HG02610 (cell line): ENCODE data around the gene HOXA6.

ENCODE experiments used
- ATAC-seq: cut with Tn5 transposase; IDR thresholded peaks from one replicate; pipeline ENCODE4 v1.9.1; 2021; ENCODE audit warnings: mild to moderate bottlenecking, moderate library complexity; ENCODE audit not compliant: unreplicated experiment

The HOXA6 gene

DNA sequence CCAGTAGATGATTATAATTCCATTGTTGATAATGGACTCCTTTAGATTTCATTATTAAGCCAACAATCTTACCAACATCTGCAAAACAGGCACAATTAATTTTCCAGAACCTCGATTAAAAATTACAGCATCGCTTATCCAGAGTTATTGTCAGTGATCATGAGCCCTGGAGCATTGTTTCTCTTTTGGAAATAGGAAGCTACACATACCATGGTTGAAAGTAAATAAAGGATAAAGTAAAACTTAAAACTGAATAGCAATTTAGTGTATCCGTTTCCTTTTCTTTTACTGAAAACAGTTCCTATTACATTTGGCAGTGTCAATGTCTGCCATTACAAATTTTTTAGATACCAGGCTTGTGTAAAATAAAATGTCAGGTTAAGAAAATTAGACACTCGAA, 35.2 kb downstream of the HOXA6 start:
- ATAC-seq = no peak

DNA sequence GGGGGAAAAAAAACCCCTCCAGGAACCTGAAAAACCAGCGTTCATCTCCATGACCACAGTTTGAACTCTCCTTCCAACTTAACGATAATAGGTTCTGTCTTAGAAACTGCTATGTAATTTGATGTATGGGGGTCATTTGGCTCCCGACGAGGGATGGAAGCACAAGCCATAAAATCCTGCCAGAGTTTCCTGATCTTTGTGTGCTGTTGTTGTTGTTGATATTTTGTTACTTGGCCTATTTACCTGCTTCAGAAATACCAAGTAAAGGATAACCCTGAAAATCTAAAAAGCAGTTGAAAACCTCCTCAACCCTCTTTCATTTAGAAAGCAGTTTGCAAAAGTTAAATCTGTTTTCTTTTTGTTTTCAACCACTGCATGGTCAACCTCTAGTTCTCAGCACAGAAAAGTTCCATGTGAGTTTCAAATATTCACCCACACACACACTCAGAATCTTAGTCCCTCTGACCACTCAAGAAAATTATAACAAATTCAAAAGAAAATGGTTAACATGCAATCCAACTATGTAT, 35.8 kb downstream of the HOXA6 start:
- no peak for ATAC-seq

DNA sequence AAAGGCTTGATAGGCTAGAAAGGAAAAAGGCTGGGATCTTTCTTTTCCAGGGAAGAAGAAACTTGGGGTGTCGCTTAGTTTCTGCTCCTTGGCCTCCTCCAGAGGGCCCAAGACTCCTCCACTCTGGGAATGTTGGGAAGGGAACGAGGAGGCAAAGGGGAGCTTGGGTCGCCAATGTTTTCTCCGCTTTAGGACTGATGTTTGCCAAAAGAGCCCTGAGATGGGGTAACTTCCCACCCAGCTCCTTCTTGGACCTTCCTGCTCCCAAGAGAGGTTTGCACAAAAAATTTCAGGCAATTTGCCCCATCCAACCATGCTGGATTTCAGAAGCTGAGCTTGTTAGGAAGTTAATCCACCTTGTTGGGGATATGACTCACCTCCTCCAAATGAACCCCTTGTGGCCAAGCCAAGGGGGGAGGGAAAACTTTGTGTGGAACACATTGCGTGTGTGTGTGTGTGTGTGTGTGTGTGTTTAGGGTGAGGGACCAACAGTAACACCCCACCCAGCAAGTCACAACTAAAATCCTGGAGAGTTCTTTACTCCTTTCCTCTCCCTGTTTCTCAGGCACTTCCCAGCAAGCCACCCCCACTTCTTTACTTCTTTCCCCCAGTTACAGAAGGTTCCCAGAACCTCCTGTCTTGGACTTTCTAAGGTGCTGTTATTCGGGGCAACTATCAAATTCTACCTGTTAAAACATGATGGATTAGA, 36.4 kb downstream of the HOXA6 start:
- no peak for ATAC-seq

DNA sequence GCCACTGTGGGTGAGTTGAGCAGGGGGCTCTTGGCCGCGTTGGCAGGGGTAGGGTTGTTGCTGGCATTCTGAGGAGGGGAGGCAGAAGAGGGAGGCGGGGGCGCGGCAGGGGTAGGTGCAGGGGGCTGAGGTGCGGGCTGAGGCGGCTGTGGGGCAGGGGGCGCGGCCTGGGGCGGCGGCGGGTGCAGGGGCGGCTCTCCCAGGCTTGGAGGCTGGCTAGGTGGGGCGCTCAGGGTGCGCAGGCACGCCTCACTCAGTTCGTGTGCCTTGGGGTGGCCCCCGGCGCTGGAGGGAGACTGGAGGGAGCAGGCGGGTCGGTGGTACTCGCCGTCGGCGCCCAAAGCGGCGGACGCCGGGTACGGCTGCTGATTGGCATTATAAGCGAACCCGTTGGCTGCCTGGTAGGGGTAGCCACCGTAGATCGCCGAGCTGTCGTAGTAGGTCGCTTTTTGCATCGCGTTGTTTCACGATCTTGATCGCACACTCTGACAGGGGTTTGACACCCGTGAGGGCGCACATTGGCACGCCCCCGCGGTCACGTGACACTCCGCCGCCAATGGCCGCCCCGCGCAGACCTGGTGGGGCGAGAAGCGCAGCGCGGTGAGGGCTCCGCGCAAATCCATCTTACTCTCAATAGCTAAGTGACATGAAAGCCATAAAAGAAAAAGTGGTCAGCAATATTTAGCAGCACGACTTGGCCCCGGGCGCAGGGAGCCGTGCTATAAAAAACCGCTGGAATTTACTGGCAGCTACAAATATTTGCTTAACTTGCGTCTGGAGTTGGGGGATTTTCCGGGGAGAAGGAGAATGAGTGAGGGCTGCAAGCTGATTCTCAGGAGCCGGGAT, 37.2 kb downstream of the HOXA6 start:
- ATAC-seq = no peak

DNA sequence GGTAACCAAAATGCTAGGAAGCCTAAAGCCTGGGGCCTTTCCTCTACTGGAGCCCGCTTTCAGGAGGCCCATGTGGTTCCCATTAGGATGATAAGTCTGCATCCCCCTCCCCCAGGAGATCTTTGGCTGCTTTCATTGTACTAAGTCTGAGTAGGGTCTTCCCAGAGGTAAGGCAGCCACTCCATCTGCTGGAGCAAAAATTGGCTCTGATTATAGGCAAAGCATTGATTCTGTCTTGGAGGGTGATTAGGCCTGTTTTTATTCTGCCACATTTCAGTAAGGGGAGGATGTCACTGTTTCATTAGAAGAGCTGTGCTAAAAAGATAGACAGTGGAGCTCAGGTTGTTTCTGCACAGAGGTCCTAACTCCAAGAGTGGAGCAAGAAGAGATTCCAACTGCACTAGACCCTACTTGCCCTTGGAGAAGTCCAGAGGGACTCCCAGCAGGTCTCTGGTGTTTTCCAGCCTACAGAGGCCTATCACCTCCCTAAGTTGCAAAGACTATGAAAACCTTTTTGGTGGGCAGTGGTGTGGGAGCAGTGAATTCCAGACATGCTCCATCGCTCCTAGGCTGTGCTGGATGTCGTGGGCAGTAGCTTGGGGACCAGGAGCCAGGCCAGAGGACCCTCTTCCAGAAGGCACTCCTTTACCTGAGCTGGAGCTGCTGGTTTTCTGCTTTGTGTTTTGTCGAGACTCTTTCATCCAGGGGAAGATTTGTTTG, 37.9 kb downstream of the HOXA6 start:
- ATAC-seq = no peak

DNA sequence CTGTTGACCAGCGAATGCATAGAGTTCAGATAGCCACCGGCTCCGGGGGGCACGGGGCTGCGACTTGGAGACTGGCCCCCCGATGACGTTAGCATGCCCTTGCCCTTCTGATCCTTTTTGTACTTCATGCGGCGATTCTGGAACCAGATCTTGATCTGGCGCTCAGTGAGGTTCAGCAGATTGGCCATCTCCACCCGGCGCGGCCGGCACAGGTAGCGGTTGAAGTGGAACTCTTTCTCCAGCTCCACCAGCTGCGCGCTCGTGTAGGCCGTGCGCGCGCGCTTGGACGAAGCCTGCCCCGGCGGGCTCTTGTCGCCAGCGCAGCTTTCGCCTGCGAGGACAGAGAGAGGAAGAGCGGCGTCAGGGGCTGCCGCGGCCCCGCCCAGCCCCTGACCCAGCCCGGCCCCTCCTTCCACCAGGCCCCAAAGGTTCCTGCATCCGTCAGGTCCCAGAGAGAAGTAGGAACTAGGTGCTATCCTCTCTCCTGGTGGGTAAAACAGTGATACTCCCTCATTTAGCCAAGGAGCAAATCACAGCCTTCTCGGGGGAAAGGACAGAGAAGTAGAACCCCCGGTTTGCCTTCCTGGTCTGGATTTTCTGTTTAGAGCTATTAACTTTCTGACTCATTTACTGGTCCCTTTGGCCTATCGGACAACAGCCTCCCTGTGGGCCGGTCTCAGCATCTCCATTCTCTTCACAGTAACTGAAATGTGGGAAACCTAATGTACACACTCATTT, 39.0 kb downstream of the HOXA6 start:
- ATAC-seq = no peak

DNA sequence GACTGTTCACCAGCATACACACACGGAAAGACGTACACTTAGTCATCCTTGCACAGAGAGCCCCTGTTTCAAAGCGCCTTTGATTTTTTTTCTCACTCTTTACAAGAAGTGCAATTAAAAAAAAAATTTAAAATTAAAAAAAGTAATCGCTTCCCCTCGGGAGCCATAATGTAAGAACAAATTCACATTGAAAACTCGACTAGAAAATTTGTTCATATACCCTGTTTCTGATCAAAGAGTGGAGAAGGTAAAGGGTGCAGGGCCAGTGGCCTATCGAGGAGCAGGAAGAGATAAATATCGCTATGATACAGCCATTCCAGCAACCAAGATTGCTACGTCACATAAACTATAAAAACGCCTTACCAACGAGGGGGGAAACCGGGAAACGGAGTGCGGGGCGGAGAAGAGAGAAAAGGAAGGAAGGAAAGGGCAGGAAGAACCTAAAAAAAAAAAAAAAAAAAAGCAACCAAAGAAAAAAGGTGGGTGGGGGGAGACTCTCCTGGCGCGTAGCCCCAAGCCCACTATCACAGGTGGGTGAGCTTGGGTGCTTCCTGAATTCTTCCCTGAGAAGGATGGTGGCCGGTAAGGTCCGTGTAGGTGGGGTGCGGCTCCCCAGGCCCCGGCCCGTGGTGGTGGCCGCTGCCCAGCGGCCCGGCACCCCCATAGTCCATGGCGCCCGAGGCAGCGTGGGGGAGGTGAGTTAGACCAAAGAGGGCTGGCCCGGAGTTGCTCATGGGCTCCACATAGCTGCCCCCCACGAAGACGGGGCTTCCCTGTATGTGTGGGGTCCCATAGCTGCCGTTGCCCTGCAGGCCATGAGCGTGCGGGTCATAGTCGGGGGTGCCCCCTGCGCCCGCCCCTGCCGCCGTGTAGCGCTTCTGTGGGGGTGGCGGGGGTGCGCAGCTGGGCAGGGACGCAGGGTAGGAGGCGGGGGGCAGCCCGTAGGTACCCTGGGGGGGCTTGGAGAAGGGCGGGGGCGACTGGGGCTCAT, 39.9 kb downstream of the HOXA6 start:
- no peak for ATAC-seq

DNA sequence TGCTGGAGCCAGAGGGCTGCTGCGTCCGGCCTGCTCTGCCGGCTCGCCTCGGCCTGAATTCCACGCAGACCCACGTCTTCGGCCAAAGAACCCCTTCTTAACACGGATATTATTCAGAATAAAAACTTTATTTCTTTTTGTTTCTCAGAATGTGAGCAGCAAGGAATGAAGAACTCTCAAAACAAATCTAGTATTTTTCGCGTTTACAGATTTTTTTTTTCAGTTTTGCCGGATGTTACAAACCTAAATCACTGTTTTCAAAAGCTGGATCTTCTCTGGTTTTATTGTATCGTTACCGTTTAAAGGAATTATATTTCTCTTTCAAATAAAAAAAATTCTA, 40.7 kb downstream of the HOXA6 start:
- ATAC-seq = no peak

DNA sequence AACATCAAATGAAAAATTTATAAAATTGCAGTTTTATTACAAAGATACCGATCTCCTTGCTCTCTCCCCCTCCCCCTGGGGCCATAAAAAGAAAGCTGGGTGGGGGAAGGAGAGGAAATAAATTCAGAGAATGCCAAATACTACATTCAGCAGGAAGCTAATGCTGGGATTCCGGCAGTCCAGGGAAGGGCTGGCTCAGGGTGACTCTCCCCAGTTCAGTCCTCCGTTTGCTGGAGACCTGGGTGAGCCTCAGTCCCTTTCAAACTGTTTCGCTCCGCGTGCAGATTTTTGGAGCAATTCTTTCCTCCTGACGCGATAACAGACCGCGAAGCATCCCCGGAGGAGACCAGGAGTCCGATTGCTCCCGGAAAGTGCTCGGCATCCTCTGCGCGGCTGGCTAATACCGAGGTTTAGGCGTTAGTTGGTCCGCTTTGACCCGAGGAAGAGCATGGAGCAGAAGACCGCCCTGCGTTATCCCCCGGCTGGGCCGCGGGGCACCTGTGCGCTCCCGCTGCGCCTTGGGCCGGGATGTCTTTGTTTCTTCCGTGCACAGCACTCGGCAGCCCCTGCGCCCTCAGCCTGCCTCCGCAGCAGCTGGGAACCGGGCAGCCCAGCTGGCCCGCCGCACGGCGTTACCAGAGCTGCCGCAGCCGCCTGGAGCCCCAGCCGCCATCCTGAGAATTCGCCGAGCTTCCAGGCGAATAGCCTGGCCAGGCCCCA, 41.2 kb downstream of the HOXA6 start:
- no peak for ATAC-seq

DNA sequence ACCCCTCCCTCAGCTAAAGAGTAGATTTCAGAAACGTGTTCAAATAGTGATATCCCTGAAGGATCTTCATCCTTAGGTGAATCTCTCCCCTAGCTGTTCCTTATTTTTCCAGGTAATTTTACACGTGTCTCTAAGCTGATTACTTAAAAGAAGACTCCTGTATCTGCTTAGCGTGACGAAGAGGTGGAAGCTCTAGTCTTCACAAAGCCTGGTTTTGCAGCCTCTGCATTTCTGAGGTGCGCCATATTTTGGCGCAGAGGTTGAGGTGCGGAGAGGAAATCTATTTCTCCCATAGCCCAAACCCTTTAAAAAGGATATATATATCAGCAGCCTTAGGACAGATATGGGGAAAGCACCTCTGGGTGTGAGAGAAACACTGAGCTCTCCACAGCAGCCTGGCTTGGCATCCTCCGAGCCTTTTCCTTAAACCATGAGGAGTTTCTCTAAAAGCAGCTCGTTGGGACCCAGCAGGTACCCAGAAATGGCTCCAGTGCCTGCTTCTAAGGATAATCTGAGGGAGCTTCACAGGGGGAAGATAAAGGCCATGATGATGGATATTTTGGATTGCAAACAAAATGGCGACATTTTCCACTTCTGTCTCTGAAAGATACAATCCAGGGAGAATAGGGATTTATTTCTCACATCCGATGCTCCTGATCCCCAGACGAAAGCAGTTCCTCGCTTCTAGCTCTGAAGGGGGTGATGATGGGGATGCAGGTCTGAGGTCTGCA, 42.1 kb downstream of the HOXA6 start:
- ATAC-seq = no peak

DNA sequence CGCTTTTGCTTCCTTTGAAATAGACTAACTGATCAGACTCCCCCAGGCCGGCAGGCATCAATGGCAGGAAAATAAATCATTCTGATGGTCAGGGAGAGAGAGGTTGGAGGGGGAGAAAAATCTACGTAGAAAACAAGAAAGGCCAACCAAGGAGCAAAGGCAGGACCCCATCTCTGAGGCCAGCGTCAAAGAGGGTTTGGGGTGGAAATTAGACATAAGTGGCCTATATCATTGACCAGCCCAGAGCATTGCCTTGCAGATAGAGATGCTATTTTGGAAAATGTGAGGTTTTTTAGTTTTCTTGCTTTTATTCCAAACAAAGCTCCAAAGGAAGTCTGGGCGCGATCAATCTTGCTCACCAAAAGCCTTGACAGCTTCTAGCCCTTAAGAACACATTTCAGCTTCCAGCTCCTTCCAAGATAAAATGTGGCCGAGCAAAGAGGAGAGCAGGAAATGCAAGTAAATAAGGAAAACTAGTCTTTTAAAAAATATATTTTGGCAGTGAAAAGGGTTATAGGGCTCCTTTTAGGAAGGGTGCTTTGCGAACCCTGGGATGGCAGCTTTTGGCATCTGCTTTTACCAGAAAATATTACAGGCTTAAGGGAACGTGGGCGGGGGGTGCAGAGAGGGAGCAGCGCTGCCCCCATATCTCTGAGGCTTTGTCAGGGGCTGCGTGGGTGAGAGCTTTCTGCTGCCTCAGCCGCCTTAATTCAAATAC, 43.1 kb downstream of the HOXA6 start:
- ATAC-seq = no peak

DNA sequence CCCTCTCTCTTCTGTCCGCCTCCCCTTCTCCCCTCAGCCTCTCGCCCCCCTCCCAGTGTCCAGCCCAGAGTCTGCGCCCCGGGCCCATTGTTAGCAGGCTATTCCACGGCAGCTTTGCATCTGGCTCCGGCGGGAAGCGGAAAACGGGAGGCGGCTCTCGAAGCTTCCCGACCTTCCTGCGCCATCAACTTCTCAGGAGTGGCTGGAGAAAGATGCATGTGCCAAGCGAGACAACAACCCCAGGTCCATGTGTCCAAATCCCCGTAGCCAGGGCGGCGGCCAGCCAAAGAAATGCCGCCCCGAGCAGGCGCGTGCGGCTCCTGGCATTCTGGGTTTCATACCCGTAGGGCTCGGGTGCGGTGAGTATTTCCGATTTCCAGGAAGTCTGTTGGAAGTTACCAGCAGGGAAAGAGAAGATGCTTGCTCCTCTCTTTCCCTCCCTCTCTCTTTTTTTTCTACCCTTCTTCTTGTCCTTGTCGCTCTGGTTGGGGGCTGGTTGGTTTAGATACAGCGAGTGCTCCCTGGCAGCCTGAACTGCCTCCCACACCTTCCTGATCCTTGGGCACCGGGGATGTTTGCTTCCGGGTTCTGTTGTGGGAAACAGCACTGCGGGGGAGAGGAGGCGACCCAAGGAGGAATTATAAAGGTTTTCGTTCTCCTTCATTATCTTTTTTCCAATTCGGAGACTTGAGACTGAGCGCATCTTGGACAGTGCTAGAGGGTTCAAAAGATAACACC, 43.9 kb downstream of the HOXA6 start:
- no peak for ATAC-seq

DNA sequence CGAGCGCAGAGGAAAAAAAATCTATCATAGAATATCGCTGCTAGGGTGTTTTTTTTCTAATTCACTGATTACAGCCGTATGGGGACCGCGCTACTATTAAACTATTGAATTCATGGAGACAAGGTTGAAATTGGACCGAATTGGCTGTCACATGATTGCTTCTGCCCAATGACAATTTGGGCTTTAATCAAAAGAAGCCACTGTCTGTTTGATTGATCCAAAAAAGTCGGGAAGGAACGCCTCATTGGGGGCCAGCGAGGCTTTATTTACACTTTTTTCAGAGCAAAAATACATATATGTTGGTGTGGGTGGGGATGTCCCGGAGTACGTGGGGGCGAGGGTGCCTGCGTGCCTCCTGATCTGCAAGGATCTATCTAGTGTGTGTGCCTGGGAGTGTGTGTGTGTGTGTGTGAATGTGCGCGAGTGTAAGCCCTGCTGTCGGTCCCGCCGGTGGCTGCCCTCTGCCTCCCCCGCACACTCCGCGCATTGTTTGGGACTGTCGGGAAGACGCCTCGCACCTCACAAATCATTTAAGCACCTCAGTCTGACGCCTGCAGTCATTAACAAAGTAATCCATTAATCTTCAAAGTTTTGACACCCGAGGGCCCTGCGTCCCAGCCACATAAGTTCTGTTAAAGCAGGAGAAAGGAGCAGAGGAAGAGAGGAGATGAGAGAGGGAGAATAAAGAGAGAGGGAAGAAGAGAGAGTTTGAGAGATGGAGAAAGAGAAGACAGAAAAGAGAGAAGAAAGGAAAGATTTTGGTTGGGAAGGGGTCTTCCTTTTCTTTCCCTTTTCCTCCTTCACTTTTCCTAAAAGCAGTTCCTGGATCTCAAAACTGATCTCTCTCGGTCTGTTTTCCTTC, 44.8 kb downstream of the HOXA6 start, which contains the start of gene HOXA2:
TSS of gene HOXA2 (minus strand) at position 103 of the 862 bp plus-strand sequence. CDS start 183 bp downstream, outside the sequence.
- no peak for ATAC-seq

DNA sequence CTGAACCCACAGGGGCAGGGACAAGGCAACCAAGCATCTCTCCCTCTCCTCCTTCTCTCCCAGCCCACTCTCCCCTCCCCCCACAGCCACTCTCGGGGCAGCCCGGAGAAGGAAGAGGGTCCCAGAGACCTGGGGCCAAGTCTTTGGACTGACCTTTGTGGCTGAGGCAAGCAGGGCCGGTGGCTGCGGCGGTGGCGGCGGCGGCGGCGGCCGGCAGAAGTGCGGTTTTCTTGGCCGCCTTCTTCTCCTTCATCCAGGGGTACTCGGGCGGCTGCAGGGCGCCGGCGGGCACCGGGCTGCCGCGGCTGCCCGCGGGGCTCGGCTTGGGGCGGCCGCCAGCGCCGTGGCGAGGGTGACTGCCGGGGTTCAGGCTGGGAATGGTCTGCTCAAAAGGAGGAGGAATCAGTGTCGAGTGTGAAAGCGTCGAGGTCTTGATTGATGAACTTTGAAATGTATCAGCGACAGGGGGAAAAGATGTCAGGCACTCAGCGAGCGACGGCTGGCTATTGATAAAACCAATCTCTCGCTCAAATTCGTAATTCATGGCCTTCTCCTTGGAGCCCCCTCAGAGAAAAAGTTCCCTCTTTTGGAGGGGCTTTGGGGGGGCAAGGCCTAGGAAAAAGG, 45.5 kb downstream of the HOXA6 start:
- no peak for ATAC-seq

DNA sequence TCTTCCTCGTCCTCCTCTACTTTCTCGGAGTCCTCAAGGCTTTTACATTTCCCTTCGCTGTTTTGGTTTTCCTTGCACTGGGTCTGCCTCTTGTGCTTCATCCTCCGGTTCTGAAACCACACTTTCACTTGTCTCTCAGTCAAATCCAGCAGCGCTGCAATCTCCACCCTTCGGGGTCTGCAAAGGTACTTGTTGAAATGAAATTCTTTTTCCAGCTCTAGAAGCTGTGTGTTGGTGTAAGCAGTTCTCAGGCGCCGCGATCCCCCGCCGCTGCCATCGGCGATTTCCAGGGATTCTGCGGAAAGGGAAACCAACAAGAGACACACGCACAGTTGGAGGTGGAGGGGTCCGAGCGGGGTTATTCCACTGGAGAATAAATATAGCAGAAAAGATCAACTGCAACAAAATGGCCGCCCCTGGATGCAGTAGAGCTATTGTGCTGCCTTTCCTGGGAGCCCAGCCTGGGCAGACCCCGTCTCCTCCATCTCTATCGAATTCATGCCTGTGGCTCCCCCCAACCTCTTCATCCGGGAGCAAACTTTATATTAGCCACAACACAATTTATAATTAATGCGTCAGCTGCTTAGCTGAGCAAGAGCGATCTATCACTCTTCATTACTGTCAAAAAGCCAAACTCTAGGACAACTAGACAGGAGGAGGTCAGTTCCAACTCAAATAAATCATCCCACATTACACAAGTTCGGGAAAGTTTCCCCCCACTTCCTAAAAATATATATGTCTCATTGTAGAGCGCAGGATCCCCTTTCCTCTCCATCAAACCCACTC, 46.2 kb downstream of the HOXA6 start:
- no peak for ATAC-seq
